ENCODE measurements around the gene GYS1.
A peak's percentile ranks its signal among the peaks of the same experiment; 100 is the strongest.
"Not testable (repeated sequence)": the region's sequence is repeated elsewhere in the genome, so short reads cannot be mapped to it uniquely, and the experiment has no call there.

The GYS1 gene

DNA sequence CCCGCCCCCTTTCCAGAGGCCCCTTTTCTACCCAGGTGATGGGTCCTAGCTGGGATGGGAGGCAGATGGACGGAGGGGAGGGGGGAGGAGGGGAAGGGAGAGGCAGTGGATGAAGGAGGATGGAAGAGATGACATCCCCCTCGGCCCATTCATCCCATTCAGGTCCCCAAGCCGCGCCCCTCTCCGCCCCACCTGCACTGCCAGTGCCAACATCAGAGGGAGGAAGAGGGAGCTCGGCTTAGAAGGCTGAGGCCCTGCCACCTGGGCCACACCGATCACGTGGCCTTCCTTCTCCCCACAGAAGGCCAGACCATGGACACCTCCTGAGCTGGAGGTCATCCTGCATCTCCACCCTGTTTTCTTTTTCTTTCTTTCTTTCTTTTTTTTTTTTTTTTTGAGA, 35.6 kb upstream of the GYS1 start:
- H3K9ac ChIP-seq (ENCODE audit: low read depth in 1 of 2, low read length in 2 of 2); H3K36me3 ChIP-seq (ENCODE audit: control insufficient read depth in 1 of 2, insufficient read depth in 2 of 2, low read length in 2 of 2); H3K27ac ChIP-seq (ENCODE audit: low read depth, low read length); H3K4me1 ChIP-seq (ENCODE audit: control insufficient read depth in 1 of 2, insufficient read depth in 2 of 2, low read length in 2 of 2); H3K27me3 ChIP-seq (ENCODE audit: control insufficient read depth in 1 of 2, insufficient read depth in 2 of 2, low read length in 2 of 2); H3K9me3 ChIP-seq (ENCODE audit: control insufficient read depth in 1 of 2, low read length in 2 of 2); H3K4me3 ChIP-seq (ENCODE audit: low read depth in 1 of 2, low read length in 2 of 2): not testable (repeated sequence)

DNA sequence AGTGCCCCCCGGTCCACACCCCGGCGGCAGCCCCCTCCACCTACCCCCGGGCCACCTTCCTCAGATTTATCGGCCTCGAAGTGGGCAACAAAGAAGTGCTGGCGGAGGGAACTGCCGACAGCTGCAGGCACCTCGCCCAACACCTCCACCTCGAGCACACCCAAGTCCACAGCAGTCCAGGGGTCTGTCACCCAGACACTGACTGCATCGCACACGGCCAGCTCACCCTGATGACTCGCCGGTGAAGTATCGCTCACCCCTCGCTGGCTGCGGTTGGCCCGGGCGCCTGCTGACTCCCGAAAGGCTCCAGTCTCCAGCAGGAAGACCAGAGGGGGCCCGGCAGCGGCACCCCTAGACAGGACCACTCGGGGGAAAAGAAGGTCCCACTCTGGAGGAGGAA, 32.5 kb upstream of the GYS1 start:
- H3K9ac ChIP-seq (ENCODE audit: low read depth in 1 of 2, low read length in 2 of 2); H3K27ac ChIP-seq (ENCODE audit: low read depth, low read length); H3K9me3 ChIP-seq (ENCODE audit: control insufficient read depth in 1 of 2, low read length in 2 of 2); H3K36me3 ChIP-seq (ENCODE audit: control insufficient read depth in 1 of 2, insufficient read depth in 2 of 2, low read length in 2 of 2); H3K27me3 ChIP-seq (ENCODE audit: control insufficient read depth in 1 of 2, insufficient read depth in 2 of 2, low read length in 2 of 2); H3K4me3 ChIP-seq (ENCODE audit: low read depth in 1 of 2, low read length in 2 of 2); H3K4me1 ChIP-seq (ENCODE audit: control insufficient read depth in 1 of 2, insufficient read depth in 2 of 2, low read length in 2 of 2): not testable (repeated sequence)

- peaks cover 9 to 12% of the 10 kb centered on the region in 2 donors for H3K27me3 ChIP-seq (ENCODE audit: control insufficient read depth in 1 of 2, insufficient read depth in 2 of 2, low read length in 2 of 2)
- H3K27ac ChIP-seq (ENCODE audit: low read depth, low read length); H3K36me3 ChIP-seq (ENCODE audit: control insufficient read depth in 1 of 2, insufficient read depth in 2 of 2, low read length in 2 of 2); H3K9me3 ChIP-seq (ENCODE audit: control insufficient read depth in 1 of 2, low read length in 2 of 2); H3K4me3 ChIP-seq (ENCODE audit: low read depth in 1 of 2, low read length in 2 of 2); H3K9ac ChIP-seq (ENCODE audit: low read depth in 1 of 2, low read length in 2 of 2); H3K4me1 ChIP-seq (ENCODE audit: control insufficient read depth in 1 of 2, insufficient read depth in 2 of 2, low read length in 2 of 2): not testable (repeated sequence)
Observed at GRCh38 chr19:49025088-49025487, 32.0 kb upstream of the GYS1 start.

- not testable (repeated sequence) for H3K4me3 ChIP-seq (ENCODE audit: low read depth in 1 of 2, low read length in 2 of 2); H3K4me1 ChIP-seq (ENCODE audit: control insufficient read depth in 1 of 2, insufficient read depth in 2 of 2, low read length in 2 of 2); H3K9ac ChIP-seq (ENCODE audit: low read depth in 1 of 2, low read length in 2 of 2); H3K36me3 ChIP-seq (ENCODE audit: control insufficient read depth in 1 of 2, insufficient read depth in 2 of 2, low read length in 2 of 2); H3K9me3 ChIP-seq (ENCODE audit: control insufficient read depth in 1 of 2, low read length in 2 of 2); H3K27ac ChIP-seq (ENCODE audit: low read depth, low read length)
- peaks cover 13% of the 10 kb centered on the region in 2 donors for H3K27me3 ChIP-seq (ENCODE audit: control insufficient read depth in 1 of 2, insufficient read depth in 2 of 2, low read length in 2 of 2)
Observed at GRCh38 chr19:49024233-49024632, 31.1 kb upstream of the GYS1 start, which contains the start of gene CGB3. Gene CGB3, minus strand, starts transcription at chr19:49024333. Its CDS starts 362 bp downstream, at chr19:49023971.

DNA sequence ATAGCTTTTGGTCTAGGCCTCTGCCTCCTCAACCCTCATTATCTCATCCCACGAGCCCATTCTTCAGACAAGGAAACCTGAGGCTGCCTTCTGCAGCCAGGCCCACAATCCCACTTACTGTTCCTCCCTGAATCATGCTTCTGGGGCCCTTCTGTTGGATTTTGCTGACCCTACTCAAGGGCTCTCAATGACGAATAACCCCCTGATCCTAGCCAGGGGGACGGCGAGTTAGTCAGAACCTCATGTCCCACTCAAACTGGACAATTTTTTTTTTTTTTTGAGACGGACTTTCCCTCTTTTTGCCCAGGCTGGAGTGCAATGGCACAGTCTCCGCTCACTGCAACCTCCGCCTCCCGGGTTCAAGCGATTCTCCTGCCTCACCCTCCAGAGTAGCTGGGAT, 29.0 kb upstream of the GYS1 start:
- H3K4me1 ChIP-seq (ENCODE audit: control insufficient read depth in 1 of 2, insufficient read depth in 2 of 2, low read length in 2 of 2): peaks cover 12 to 13% of the 10 kb centered on the region in 2 donors
- H3K27me3 ChIP-seq (ENCODE audit: control insufficient read depth in 1 of 2, insufficient read depth in 2 of 2, low read length in 2 of 2): peaks cover 13 to 16% of the 10 kb centered on the region in 2 donors
- no peak overlapping the region for H3K27ac ChIP-seq (ENCODE audit: low read depth, low read length)
- H3K9me3 ChIP-seq (ENCODE audit: control insufficient read depth in 1 of 2, low read length in 2 of 2): no peaks in the 10 kb centered on the region
- H3K36me3 ChIP-seq (ENCODE audit: control insufficient read depth in 1 of 2, insufficient read depth in 2 of 2, low read length in 2 of 2): no peaks in the 10 kb centered on the region
- no peak overlapping the region for H3K4me3 ChIP-seq (ENCODE audit: low read depth in 1 of 2, low read length in 2 of 2)
- H3K9ac ChIP-seq (ENCODE audit: low read depth in 1 of 2, low read length in 2 of 2): no peak overlapping the region

- Histone ChIP-seq H3K27ac (ENCODE audit: low read depth, low read length) (no peak overlapping the region), H3K9me3 (ENCODE audit: control insufficient read depth in 1 of 2, low read length in 2 of 2) (no peaks in the 10 kb centered on the region), H3K4me3 (ENCODE audit: low read depth in 1 of 2, low read length in 2 of 2) (no peak overlapping the region), H3K27me3 (ENCODE audit: control insufficient read depth in 1 of 2, insufficient read depth in 2 of 2, low read length in 2 of 2) (peaks cover 13 to 16% of the 10 kb centered on the region in 2 donors), H3K4me1 (ENCODE audit: control insufficient read depth in 1 of 2, insufficient read depth in 2 of 2, low read length in 2 of 2) (peaks cover 12 to 13% of the 10 kb centered on the region in 2 donors), H3K9ac (ENCODE audit: low read depth in 1 of 2, low read length in 2 of 2) (no peak overlapping the region), H3K36me3 (ENCODE audit: control insufficient read depth in 1 of 2, insufficient read depth in 2 of 2, low read length in 2 of 2) (peaks cover 0 to 1% of the 10 kb centered on the region in 2 donors)
Observed at GRCh38 chr19:49020931-49021895, 28.1 kb upstream of the GYS1 start.

DNA sequence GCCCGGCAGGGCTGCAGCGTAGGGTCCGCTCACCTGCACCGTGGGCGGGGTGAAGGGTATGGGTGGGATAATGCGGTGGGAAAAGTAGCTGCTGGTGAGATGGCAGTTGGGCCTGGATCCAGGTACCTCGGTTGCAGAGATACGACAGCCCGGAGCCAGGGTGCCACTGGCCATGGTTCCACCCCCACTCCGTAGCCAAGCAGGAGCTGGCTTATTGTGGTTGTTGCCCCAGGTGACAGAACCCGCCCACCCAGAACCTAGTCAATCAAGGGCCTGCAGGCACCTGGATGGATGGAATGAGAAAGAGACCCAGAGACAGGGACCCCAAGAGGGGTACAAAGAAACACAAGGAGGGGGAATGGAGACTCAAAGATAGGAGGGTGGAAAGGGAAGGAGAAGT, 27.2 kb upstream of the GYS1 start:
- H3K36me3 ChIP-seq (ENCODE audit: control insufficient read depth in 1 of 2, insufficient read depth in 2 of 2, low read length in 2 of 2): peaks cover 0 to 5% of the 10 kb centered on the region in 2 donors
- no peak overlapping the region for H3K27ac ChIP-seq (ENCODE audit: low read depth, low read length)
- peaks cover 13 to 16% of the 10 kb centered on the region in 2 donors for H3K27me3 ChIP-seq (ENCODE audit: control insufficient read depth in 1 of 2, insufficient read depth in 2 of 2, low read length in 2 of 2)

DNA sequence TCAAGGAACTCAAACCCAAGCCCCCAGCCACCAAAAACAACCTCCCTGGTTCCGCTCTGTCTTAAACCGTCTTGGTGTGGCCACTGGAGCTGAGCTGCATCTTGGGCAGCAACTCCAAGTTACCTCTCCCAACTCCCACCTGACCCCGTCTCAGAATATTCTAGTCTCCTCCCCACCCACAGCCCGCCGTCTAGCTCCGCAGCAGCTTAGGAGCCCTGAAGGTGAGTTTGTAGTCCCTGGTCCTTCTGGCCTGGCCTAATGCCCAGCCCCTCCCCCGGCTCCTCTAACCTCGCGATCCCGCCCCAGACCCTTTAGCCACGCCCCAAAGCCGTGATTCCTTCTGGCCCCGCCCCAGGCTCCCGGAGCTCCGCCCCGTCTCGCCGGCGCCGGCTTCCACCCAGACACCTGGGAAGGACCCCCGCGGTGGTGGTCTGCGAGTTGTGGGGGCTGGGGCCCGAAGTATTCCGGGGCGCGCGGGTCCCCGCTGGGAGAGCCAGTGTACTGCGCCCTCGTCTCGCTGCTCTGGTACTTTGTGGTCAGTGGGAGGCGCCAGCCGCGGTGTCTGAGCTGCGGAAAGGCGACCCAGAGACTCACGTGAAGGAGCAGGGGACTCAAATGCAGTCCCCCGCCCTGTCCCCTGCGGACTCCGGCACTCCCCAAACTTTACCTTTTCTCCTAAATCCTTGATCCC, 26.3 kb upstream of the GYS1 start:
- Histone ChIP-seq H3K4me3 (ENCODE audit: low read depth in 1 of 2, low read length in 2 of 2) (peak overlapping the region; percentile 52 to 55), H3K36me3 (ENCODE audit: control insufficient read depth in 1 of 2, insufficient read depth in 2 of 2, low read length in 2 of 2) (peaks cover 0 to 15% of the 10 kb centered on the region in 2 donors), H3K9me3 (ENCODE audit: control insufficient read depth in 1 of 2, low read length in 2 of 2) (no peaks in the 10 kb centered on the region), H3K27ac (ENCODE audit: low read depth, low read length) (no peak overlapping the region), H3K27me3 (ENCODE audit: control insufficient read depth in 1 of 2, insufficient read depth in 2 of 2, low read length in 2 of 2) (peaks cover 13 to 16% of the 10 kb centered on the region in 2 donors), H3K4me1 (ENCODE audit: control insufficient read depth in 1 of 2, insufficient read depth in 2 of 2, low read length in 2 of 2) (peaks cover 12 to 13% of the 10 kb centered on the region in 2 donors), H3K9ac (ENCODE audit: low read depth in 1 of 2, low read length in 2 of 2) (no peak overlapping the region)

More for the DNA sequence above, 27.2 kb upstream of the GYS1 start:
- Histone ChIP-seq H3K9me3 (ENCODE audit: control insufficient read depth in 1 of 2, low read length in 2 of 2) (no peaks in the 10 kb centered on the region), H3K9ac (ENCODE audit: low read depth in 1 of 2, low read length in 2 of 2) (no peak overlapping the region), H3K4me1 (ENCODE audit: control insufficient read depth in 1 of 2, insufficient read depth in 2 of 2, low read length in 2 of 2) (peaks cover 12 to 13% of the 10 kb centered on the region in 2 donors), H3K4me3 (ENCODE audit: low read depth in 1 of 2, low read length in 2 of 2) (no peak overlapping the region)

- not testable (repeated sequence) for H3K27ac ChIP-seq (ENCODE audit: low read depth, low read length); H3K9me3 ChIP-seq (ENCODE audit: control insufficient read depth in 1 of 2, low read length in 2 of 2)
- H3K9ac ChIP-seq (ENCODE audit: low read depth in 1 of 2, low read length in 2 of 2): peak overlapping the region; percentile 12 to 57
- peaks cover 12 to 13% of the 10 kb centered on the region in 2 donors for H3K4me1 ChIP-seq (ENCODE audit: control insufficient read depth in 1 of 2, insufficient read depth in 2 of 2, low read length in 2 of 2)
- peaks cover 0 to 21% of the 10 kb centered on the region in 2 donors for H3K36me3 ChIP-seq (ENCODE audit: control insufficient read depth in 1 of 2, insufficient read depth in 2 of 2, low read length in 2 of 2)
- peak overlapping the region; percentile 52 to 55 for H3K4me3 ChIP-seq (ENCODE audit: low read depth in 1 of 2, low read length in 2 of 2)
- peaks cover 13 to 16% of the 10 kb centered on the region in 2 donors for H3K27me3 ChIP-seq (ENCODE audit: control insufficient read depth in 1 of 2, insufficient read depth in 2 of 2, low read length in 2 of 2)
Observed at GRCh38 chr19:49018388-49019241, 25.5 kb upstream of the GYS1 start.

All from duodenal mucosa (tissue), 2 donors.